DND-41 (cell line): ENCODE data around the gene RAP2B.
"Not testable (repeated sequence)": the region's sequence is repeated elsewhere in the genome, so short reads cannot be mapped to it uniquely, and the experiment has no call there.

ENCODE experiments used
- ATAC-seq: fragments of 200-7000 bp; cut with Tn5 transposase; 3 replicates; pipeline ENCODE4 v1.9.1; 2021; ENCODE audit warnings: low read depth; ENCODE audit not compliant: insufficient read depth
- DNase-seq: peaks from one replicate; pipeline ENCODE4 v3.0.0-alpha.2; 2020
- H2AFZ ChIP-seq: 2 replicates; pipeline ENCODE4 v1.6.0; 2012; ENCODE audit warnings: low read depth, low read length
- H3K27ac ChIP-seq: 2 replicates; pipeline ENCODE4 v1.5.1; 2012; ENCODE audit warnings: low read length, inconsistent platforms
- H3K27me3 ChIP-seq: fragments of 200-600 bp; sonication (generic); 2 replicates; pipeline ENCODE4 v1.6.0; 2012; ENCODE audit warnings: low read length, mild to moderate bottlenecking, inconsistent platforms; ENCODE audit not compliant: insufficient read depth, poor library complexity
- H3K36me3 ChIP-seq: 2 replicates; pipeline ENCODE4 v1.5.1; 2012; ENCODE audit warnings: low read length, inconsistent platforms; ENCODE audit not compliant: insufficient read depth
- H3K4me1 ChIP-seq: 2 replicates; pipeline ENCODE4 v1.5.1; 2012; ENCODE audit warnings: mild to moderate bottlenecking, low read length; ENCODE audit not compliant: insufficient read depth
- H3K4me2 ChIP-seq: 2 replicates; pipeline ENCODE4 v1.6.0; 2012; ENCODE audit warnings: mild to moderate bottlenecking, moderate library complexity, low read length, inconsistent platforms; ENCODE audit not compliant: insufficient read depth
- H3K4me3 ChIP-seq, 2 experiments: fragments of 200-600 bp in 1 of 2; shearing (Covaris generic) in 1 of 2; 2 replicates each; pipeline ENCODE4 v1.5.1; 2012 to 2016; ENCODE audit warnings: inconsistent platforms in 2 of 2, low read length in 2 of 2, mild to moderate bottlenecking in 2 of 2, low read depth in 1 of 2, moderate library complexity in 1 of 2
- H3K79me2 ChIP-seq: 2 replicates; pipeline ENCODE4 v1.6.0; 2012; ENCODE audit warnings: low read length, inconsistent platforms; ENCODE audit not compliant: insufficient read depth
- H3K9ac ChIP-seq: 2 replicates; pipeline ENCODE4 v1.6.0; 2012; ENCODE audit warnings: low read depth, mild to moderate bottlenecking, inconsistent platforms, low read length, moderate library complexity
- H3K9me3 ChIP-seq: 2 replicates; pipeline ENCODE4 v1.5.1; 2012; ENCODE audit warnings: low read length, moderate library complexity, mild to moderate bottlenecking, inconsistent platforms; ENCODE audit not compliant: insufficient read depth, severe bottlenecking
- H4K20me1 ChIP-seq: 2 replicates; pipeline ENCODE4 v1.6.0; 2012; ENCODE audit warnings: low read length; ENCODE audit not compliant: insufficient read depth
- CTCF ChIP-seq: IDR thresholded peaks from 2 replicates; pipeline ENCODE4 v1.5.1; 2012; ENCODE audit warnings: borderline replicate concordance, low read length, moderate library complexity, mild to moderate bottlenecking; ENCODE audit not compliant: poor library complexity, severe bottlenecking; ENCODE audit errors: extremely low read depth
- EZH2 ChIP-seq: IDR thresholded peaks from 3 replicates; pipeline ENCODE4 v1.6.1; 2012; ENCODE audit warnings: borderline replicate concordance, low read depth, mild to moderate bottlenecking, moderate library complexity, low read length, inconsistent platforms; ENCODE audit not compliant: severe bottlenecking

The RAP2B gene

GRCh38 chr3:153190923-153191322, 28.9 kb downstream of the RAP2B start:
- no peak overlapping the region for H2AFZ ChIP-seq
- no peak overlapping the region for H3K9ac ChIP-seq
- no peak overlapping the region for H3K4me2 ChIP-seq
- ATAC-seq (no peak), DNase-seq (no peak)
- H4K20me1 ChIP-seq = no peaks in the 10 kb centered on the region
- no peak overlapping the region for H3K4me3 ChIP-seq
- no peak overlapping the region for H3K27ac ChIP-seq
- H3K79me2 ChIP-seq = no peaks in the 10 kb centered on the region
- H3K4me1 ChIP-seq = no peaks in the 10 kb centered on the region
- H3K36me3 ChIP-seq = no peaks in the 10 kb centered on the region
- H3K9me3 ChIP-seq = no peaks in the 10 kb centered on the region
- peaks cover 3% of the 10 kb centered on the region for H3K27me3 ChIP-seq
- TF ChIP-seq EZH2 (no peak), CTCF (no peak)

DNA sequence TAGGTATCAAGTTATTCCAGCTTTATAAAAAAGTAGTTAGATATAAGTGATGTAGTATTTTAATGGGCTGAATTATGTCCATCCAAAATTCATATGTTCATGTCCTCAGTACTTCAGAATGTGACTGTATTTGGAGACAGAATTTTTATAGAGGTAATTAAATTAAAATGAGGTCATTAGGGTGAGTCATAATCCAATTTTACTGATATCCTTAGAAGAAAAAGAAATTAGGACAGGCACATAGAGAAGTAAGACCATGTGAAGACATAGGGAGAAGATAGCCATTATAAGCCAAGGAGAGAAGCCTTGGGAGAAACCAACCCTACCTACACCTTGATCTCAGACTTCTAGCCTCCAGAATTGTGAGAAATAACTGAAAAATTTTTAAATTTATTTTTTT, 30.3 kb downstream of the RAP2B start:
- H3K79me2 ChIP-seq = no peaks in the 10 kb centered on the region
- H3K27ac ChIP-seq = no peak overlapping the region
- no peaks in the 10 kb centered on the region for H3K4me1 ChIP-seq
- no peaks in the 10 kb centered on the region for H3K9me3 ChIP-seq
- no peak overlapping the region for H2AFZ ChIP-seq
- ATAC-seq (no peak), DNase-seq (no peak)
- no peaks in the 10 kb centered on the region for H3K36me3 ChIP-seq
- no peak overlapping the region for H3K4me2 ChIP-seq
- H3K4me3 ChIP-seq = no peak overlapping the region
- TF ChIP-seq EZH2 (no peak), CTCF (no peak)
- H3K9ac ChIP-seq = no peak overlapping the region
- H3K27me3 ChIP-seq = peaks cover 3% of the 10 kb centered on the region
- no peaks in the 10 kb centered on the region for H4K20me1 ChIP-seq

DNA sequence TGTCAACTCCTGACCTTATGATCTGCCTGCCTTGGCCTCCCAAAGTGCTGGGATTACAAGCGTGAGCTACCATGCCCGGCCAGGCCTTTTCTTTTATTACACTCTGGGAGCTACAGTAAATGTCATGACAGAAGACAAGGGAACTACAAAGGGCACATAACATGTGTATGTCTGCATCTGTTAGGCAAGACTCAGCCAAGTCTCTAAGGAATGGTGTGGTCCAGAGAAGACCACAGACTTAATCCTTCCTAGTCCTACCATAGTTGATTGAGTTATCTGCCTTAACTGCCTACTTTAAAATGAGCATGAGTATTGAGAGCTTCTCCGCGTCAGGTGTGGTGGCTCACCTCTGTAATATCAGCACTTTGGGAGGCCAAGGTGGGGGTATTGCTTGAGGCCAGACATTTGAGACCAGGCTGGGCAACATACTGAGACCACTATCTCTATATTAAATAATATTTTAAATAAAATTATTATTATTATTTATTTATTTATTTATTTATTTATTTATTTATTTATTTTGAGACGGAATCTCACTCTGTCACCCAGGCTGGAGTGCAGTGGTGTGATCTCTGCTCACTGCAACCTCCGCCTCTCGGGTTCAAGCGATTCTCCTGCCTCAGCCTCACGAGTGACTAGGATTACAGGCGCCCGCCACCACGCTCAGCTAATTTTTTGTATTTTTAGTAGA, 31.9 kb downstream of the RAP2B start:
- H4K20me1 ChIP-seq, H3K4me1 ChIP-seq, H3K4me2 ChIP-seq, H3K27me3 ChIP-seq, H3K36me3 ChIP-seq, H2AFZ ChIP-seq, H3K79me2 ChIP-seq, DNase-seq, H3K27ac ChIP-seq, H3K9ac ChIP-seq, H3K9me3 ChIP-seq, ATAC-seq, H3K4me3 ChIP-seq: not testable (repeated sequence)

- H3K9ac ChIP-seq = no peak overlapping the region
- no peak overlapping the region for H2AFZ ChIP-seq
- no peak overlapping the region for H3K4me2 ChIP-seq
- no peak overlapping the region for H3K27ac ChIP-seq
- no peaks in the 10 kb centered on the region for H3K36me3 ChIP-seq
- no peaks in the 10 kb centered on the region for H4K20me1 ChIP-seq
- no peaks in the 10 kb centered on the region for H3K4me1 ChIP-seq
- ATAC-seq = no peak
- H3K4me3 ChIP-seq = no peak overlapping the region
- no peaks in the 10 kb centered on the region for H3K27me3 ChIP-seq
- DNase-seq = no peak
- no peak for TF ChIP-seq CTCF
- no peak for TF ChIP-seq EZH2
- H3K79me2 ChIP-seq = no peaks in the 10 kb centered on the region
- H3K9me3 ChIP-seq = no peaks in the 10 kb centered on the region
Observed at GRCh38 chr3:153195349-153195879, 33.4 kb downstream of the RAP2B start.
